DND-41 (cell line): Measurements from ENCODE around the gene SETBP1.

Experiments used
- EZH2 ChIP-seq: IDR thresholded peaks from 3 replicates; pipeline ENCODE4 v1.6.1; 2012; ENCODE audit warnings: borderline replicate concordance, low read depth, mild to moderate bottlenecking, moderate library complexity, low read length, inconsistent platforms; ENCODE audit not compliant: severe bottlenecking
- TF ChIP-seq, protein P1 (sequence below): IDR thresholded peaks from 2 replicates; pipeline ENCODE4 v1.5.1; 2012; ENCODE audit warnings: borderline replicate concordance, low read length, moderate library complexity, mild to moderate bottlenecking; ENCODE audit not compliant: poor library complexity, severe bottlenecking; ENCODE audit errors: extremely low read depth

DNA sequence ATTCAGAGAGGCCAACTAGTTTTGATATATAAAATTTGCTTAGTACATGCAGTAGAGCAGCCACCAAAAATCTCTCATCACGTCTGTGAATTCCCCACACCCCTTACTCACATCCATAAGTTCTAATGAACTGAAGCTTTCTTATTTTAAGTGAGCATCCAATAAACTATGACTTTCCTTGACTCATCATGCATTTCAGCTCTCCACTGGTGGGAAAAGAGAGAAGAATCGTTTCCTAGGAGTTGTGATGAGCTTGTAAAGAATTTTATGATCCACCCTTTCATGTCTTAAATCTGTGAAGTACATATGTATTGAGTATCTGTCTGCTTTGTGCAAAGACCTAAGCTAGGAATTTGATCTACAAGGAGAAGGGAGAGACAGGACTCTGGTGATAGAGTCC, 428.6 kb downstream of the SETBP1 start:
- TF ChIP-seq, protein P1, sequence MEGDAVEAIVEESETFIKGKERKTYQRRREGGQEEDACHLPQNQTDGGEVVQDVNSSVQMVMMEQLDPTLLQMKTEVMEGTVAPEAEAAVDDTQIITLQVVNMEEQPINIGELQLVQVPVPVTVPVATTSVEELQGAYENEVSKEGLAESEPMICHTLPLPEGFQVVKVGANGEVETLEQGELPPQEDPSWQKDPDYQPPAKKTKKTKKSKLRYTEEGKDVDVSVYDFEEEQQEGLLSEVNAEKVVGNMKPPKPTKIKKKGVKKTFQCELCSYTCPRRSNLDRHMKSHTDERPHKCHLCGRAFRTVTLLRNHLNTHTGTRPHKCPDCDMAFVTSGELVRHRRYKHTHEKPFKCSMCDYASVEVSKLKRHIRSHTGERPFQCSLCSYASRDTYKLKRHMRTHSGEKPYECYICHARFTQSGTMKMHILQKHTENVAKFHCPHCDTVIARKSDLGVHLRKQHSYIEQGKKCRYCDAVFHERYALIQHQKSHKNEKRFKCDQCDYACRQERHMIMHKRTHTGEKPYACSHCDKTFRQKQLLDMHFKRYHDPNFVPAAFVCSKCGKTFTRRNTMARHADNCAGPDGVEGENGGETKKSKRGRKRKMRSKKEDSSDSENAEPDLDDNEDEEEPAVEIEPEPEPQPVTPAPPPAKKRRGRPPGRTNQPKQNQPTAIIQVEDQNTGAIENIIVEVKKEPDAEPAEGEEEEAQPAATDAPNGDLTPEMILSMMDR, result no peak
- no peak for TF ChIP-seq EZH2
